ENCODE results near the gene LRRTM4. TPM values are rescaled to one million over a fixed set of nuclear protein-coding genes. Genes with fewer than 3 reads are reported as not detected.

Gene LRRTM4
- total RNA-seq, 1 experiment from 2014 or later: 12.0 TPM

DNA sequence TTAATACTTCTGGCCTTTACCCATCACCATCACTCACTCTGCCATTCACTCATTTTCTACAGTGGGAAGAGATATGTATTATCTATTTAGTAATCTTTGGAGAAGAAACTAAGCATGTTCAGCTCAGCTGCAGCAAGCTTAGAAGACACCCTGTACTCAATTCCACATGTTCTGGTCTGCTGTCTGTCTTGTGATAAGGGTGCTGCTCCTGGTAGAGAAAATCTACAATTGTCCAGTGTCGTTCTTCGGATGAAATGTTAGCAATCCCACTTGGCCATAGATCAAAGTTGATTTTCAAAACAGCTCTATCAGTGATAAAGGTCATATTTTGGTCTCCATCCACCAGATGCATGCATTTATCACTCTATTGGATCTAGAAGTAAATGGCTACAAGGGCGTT lies 337.1 kb downstream of the LRRTM4 start:
- Histone ChIP-seq H2AFZ (ENCODE audit: low read length) (no peak overlapping the region), H4K91ac (ENCODE audit: insufficient read length, low read depth, low read length) (no peak overlapping the region), H3K14ac (ENCODE audit: insufficient read depth, low read length) (no peak overlapping the region), H2BK20ac (ENCODE audit: low read depth, low read length, poor library complexity, severe bottlenecking) (no peak overlapping the region), H3K23me2 (ENCODE audit: insufficient read length, low read depth, low read length, poor library complexity, severe bottlenecking) (no peaks in the 10 kb centered on the region), H3K9me3 (ENCODE audit: control insufficient read depth, low read depth, low read length) (no peaks in the 10 kb centered on the region), H3K27ac (ENCODE audit: insufficient read length, low read depth, low read length) (no peak overlapping the region), H2BK5ac (ENCODE audit: insufficient read length, low read length) (no peak overlapping the region), H4K8ac (replicated peaks; ENCODE audit: insufficient read length, low read depth, low read length) (no peak overlapping the region), H2BK120ac (ENCODE audit: low read depth, low read length, poor library complexity, severe bottlenecking) (no peak overlapping the region), H3K79me2 (ENCODE audit: insufficient read depth, low read length) (no peaks in the 10 kb centered on the region), H3K27me3 (ENCODE audit: insufficient read depth, low read length) (no peaks in the 10 kb centered on the region), H2AK5ac (ENCODE audit: insufficient read length, low read length) (no peak overlapping the region), H3T11ph (ENCODE audit: low read length) (no peak overlapping the region), H3K9ac (ENCODE audit: extremely low read depth, insufficient read length, low read length) (no peak overlapping the region), H3K4ac (ENCODE audit: low read depth, low read length) (no peak overlapping the region), H4K20me1 (ENCODE audit: control insufficient read depth, insufficient read depth, insufficient read length) (no peaks in the 10 kb centered on the region), H3K4me2 (ENCODE audit: insufficient read depth, insufficient read length, low read length) (no peak overlapping the region), H3K18ac (ENCODE audit: insufficient read length, low read depth, low read length) (no peak overlapping the region), H3K4me1 (ENCODE audit: insufficient read depth, low read length) (no peaks in the 10 kb centered on the region), H3K23ac (ENCODE audit: insufficient read length, low read depth, low read length) (no peak overlapping the region), H4K5ac (ENCODE audit: insufficient read length, low read depth, low read length) (no peak overlapping the region), H3K79me1 (ENCODE audit: insufficient read depth, low read depth, low read length, poor library complexity, severe bottlenecking) (no peaks in the 10 kb centered on the region), H2BK12ac (ENCODE audit: insufficient read length, low read depth, low read length) (no peak overlapping the region), H2BK15ac (ENCODE audit: low read depth, low read length) (no peak overlapping the region), H3K56ac (ENCODE audit: insufficient read length, low read depth, low read length) (no peak overlapping the region)
- H3K4me3 Mint-ChIP-seq: no peak overlapping the region
- H3K27ac Mint-ChIP-seq: no peak overlapping the region
- WGBS (ENCODE audit: extremely low coverage, insufficient read length, low lambda C conversion rate): no CpG with 5 or more reads among the region's 3 CpGs
- H3K9me3 Mint-ChIP-seq: peaks cover 6 to 14% of the 10 kb centered on the region in 2 experiments; a peak in 4 of 5 replicates
- DNase-seq: no peak
- H3K27me3 Mint-ChIP-seq (ENCODE audit: low read depth): no peaks in the 10 kb centered on the region
- TF ChIP-seq, protein P1, sequence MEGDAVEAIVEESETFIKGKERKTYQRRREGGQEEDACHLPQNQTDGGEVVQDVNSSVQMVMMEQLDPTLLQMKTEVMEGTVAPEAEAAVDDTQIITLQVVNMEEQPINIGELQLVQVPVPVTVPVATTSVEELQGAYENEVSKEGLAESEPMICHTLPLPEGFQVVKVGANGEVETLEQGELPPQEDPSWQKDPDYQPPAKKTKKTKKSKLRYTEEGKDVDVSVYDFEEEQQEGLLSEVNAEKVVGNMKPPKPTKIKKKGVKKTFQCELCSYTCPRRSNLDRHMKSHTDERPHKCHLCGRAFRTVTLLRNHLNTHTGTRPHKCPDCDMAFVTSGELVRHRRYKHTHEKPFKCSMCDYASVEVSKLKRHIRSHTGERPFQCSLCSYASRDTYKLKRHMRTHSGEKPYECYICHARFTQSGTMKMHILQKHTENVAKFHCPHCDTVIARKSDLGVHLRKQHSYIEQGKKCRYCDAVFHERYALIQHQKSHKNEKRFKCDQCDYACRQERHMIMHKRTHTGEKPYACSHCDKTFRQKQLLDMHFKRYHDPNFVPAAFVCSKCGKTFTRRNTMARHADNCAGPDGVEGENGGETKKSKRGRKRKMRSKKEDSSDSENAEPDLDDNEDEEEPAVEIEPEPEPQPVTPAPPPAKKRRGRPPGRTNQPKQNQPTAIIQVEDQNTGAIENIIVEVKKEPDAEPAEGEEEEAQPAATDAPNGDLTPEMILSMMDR (conservative IDR thresholded peaks at IDR 0.05): no peak
- H3K36me3 Mint-ChIP-seq (ENCODE audit: insufficient read depth in 1 of 3, low read depth in 3 of 3): peaks cover 0 to 2% (median 0%) of the 10 kb centered on the region in 3 experiments; a peak in 2 of 7 replicates
- H3K4me1 Mint-ChIP-seq: no peaks in the 10 kb centered on the region
